GM12878 (cell line): ENCODE results near the gene GAREM1. TPM values are rescaled to one million over a fixed set of nuclear protein-coding genes. Genes with fewer than 3 reads are reported as not detected.

ENCODE experiments used
- ATAC-seq: fragments of 200-7000 bp; cut with Tn5 transposase; 3 replicates; pipeline ENCODE4 v1.9.1; 2020; ENCODE audit warnings: mild to moderate bottlenecking, moderate library complexity
- BruUV-seq: library from RNA; stranded (reverse); fragments of 400-500 nt; replicated peaks from 2 replicates; lab custom pipeline; 2021; lab: Mats Ljungman, UMichigan
- CTCF ChIA-PET: fragments of 300-600 bp; sonication (Branson Sonifier 250); formaldehyde crosslinking; extraction: SDS; loops from one replicate; lab custom pipeline; 2021; ENCODE audit warnings: inconsistent platforms; lab: Yijun Ruan, JAX
- POLR2A ChIA-PET: fragments of 350-600 bp; formaldehyde crosslinking; extraction: SDS; loops from one replicate; lab custom pipeline; 2021; ENCODE audit warnings: inconsistent platforms; lab: Charles Lee
- RAD21 ChIA-PET: fragments of 300-600 bp; sonication (Branson Sonifier 250); formaldehyde crosslinking; loops from one replicate; lab custom pipeline; 2023; ENCODE audit warnings: antibody characterized with exemption; ENCODE audit not compliant: unreplicated experiment; lab: Charles Lee
- SMC1A ChIA-PET: fragments of 300-600 bp; sonication (Branson Sonifier 250); formaldehyde crosslinking; loops from one replicate; lab custom pipeline; 2023; ENCODE audit not compliant: unreplicated experiment, uncharacterized antibody; lab: Charles Lee
- DNase-seq: peaks from one replicate; pipeline ENCODE4 v3.0.0-alpha.2; 2011; ENCODE audit warnings: low read depth, low spot score
- FAIRE-seq: peaks from 3 replicates; lab custom pipeline; 2011; peaks lifted over from hg19 to GRCh38; lab: Jason Lieb, UNC
- H2AFZ ChIP-seq: 2 replicates; pipeline ENCODE4 v1.6.0; 2011; ENCODE audit warnings: low read depth, low read length, control low read depth; ENCODE audit not compliant: control insufficient read depth
- H3K27ac ChIP-seq: 2 replicates; pipeline ENCODE4 v1.5.1; 2011; ENCODE audit warnings: control low read depth; ENCODE audit not compliant: control insufficient read depth, insufficient read depth
- H3K27me3 ChIP-seq, 2 experiments: replicated peaks in 1 of 2; 2 replicates each; pipeline versions ENCODE4 v1.6.0 to v1.6.1; 2011; ENCODE audit warnings: low read length in 1 of 2; ENCODE audit not compliant: control insufficient read depth in 2 of 2, insufficient read depth in 2 of 2
- H3K36me3 ChIP-seq, 2 experiments: 2 replicates each; pipeline ENCODE4 v1.5.1; 2011; ENCODE audit warnings: low read length in 1 of 2; ENCODE audit not compliant: control insufficient read depth in 2 of 2, insufficient read depth in 2 of 2
- H3K4me1 ChIP-seq: 2 replicates; pipeline ENCODE4 v1.6.1; 2011; ENCODE audit warnings: mild to moderate bottlenecking, low read length, moderate library complexity, mixed read lengths; ENCODE audit not compliant: control insufficient read depth, insufficient read depth
- H3K4me2 ChIP-seq: 2 replicates; pipeline ENCODE4 v1.6.0; 2011; ENCODE audit warnings: control low read depth; ENCODE audit not compliant: control insufficient read depth, insufficient read depth
- H3K4me3 ChIP-seq: fragments of 200-600 bp; sonication (generic); 2 replicates; pipeline ENCODE4 v1.5.1; 2016
- H3K79me2 ChIP-seq: 2 replicates; pipeline ENCODE4 v1.6.0; 2011; ENCODE audit warnings: low read length; ENCODE audit not compliant: control insufficient read depth, insufficient read depth
- H3K9ac ChIP-seq: 2 replicates; pipeline ENCODE4 v1.8.0; 2011; ENCODE audit warnings: low read length, control low read depth, mixed read lengths; ENCODE audit not compliant: control insufficient read depth, insufficient read depth
- H3K9me3 ChIP-seq: replicated peaks from 3 replicates; pipeline ENCODE4 v1.5.1; 2011; ENCODE audit warnings: mild to moderate bottlenecking, low read length; ENCODE audit not compliant: control insufficient read depth, insufficient read depth
- H4K20me1 ChIP-seq: 2 replicates; pipeline ENCODE4 v1.6.0; 2011; ENCODE audit not compliant: control insufficient read depth, insufficient read depth
- ATF7 ChIP-seq: fragments of 450-650 bp; IDR thresholded peaks from 2 replicates; pipeline ENCODE4 v1.6.1; 2016; ENCODE audit warnings: low read depth, mild to moderate bottlenecking
- CBFB ChIP-seq: IDR thresholded peaks from 2 replicates; pipeline ENCODE4 v1.6.1; 2016; ENCODE audit warnings: antibody characterized with exemption, low read depth
- FOS ChIP-seq: IDR thresholded peaks from 3 replicates; pipeline ENCODE4 v1.6.1; 2011; ENCODE audit warnings: borderline replicate concordance; ENCODE audit not compliant: insufficient read length; ENCODE audit errors: extremely low read depth
- IKZF1 ChIP-seq: fragments of 450-650 bp; conservative IDR thresholded peaks from 2 replicates; pipeline ENCODE4 v1.6.1; 2017; ENCODE audit warnings: antibody characterized with exemption, mild to moderate bottlenecking
- IRF5 ChIP-seq: fragments of 450-650 bp; IDR thresholded peaks from 2 replicates; pipeline ENCODE4 v1.6.1; 2017; ENCODE audit warnings: borderline replicate concordance
- LARP7 ChIP-seq: fragments of 450-650 bp; IDR thresholded peaks from 2 replicates; pipeline ENCODE4 v1.6.1; 2017; ENCODE audit warnings: mild to moderate bottlenecking
- MAX ChIP-seq: IDR thresholded peaks from 2 replicates; pipeline ENCODE4 v1.6.1; 2012; ENCODE audit warnings: low read depth, low read length, improper control_type of control experiment
- REST ChIP-seq: IDR thresholded peaks from 2 replicates; pipeline ENCODE4 v1.6.1; 2012; ENCODE audit warnings: mild to moderate bottlenecking, low read depth, low read length
- TCF7 ChIP-seq: IDR thresholded peaks from 2 replicates; pipeline ENCODE4 v1.6.1; 2014; ENCODE audit warnings: antibody characterized with exemption, borderline replicate concordance
- WGBS: methylation state at CpG from one replicate; pipeline ENCODE4 v1.1.6; 2016; ENCODE audit warnings: low lambda C conversion rate; ENCODE audit not compliant: insufficient replicate concordance, insufficient coverage; ENCODE audit errors: missing lambda C conversion rate; 5-methylcytosine and 5-hydroxymethylcytosine counted together
- in situ Hi-C: fragments of 300-500 bp; cut with MboI; formaldehyde crosslinking; loops from 9 replicates; pipeline ENCODE4 v1.14.3; 2018; ENCODE audit warnings: mixed read lengths
- intact Hi-C: fragments of 100-400 bp; cut with micrococcal nuclease; formaldehyde crosslinking; loops from one replicate; pipeline ENCODE4 v1.14.2; 2022; ENCODE audit not compliant: unreplicated experiment
- polyA plus RNA-seq, 11 experiments: library from polyadenylated mRNA; depleted of rRNA in 4 of 11; unstranded in 6 of 11; stranded (reverse) in 5 of 11; fragments of >200 nt; fragmentation: Nextera tagmentation in 4 of 11; fragmentation: Illumina TruSeq in 1 of 11; extraction: Ambion mirVana in 4 of 11; extraction: Trizol in 1 of 11; gene quantifications; 1 replicate in 1 of 11; 2 replicates in 10 of 11; pipeline versions ENCODE4 v1.2.1 to v1.2.3, GENCODE V29; 2011 to 2016; ENCODE audit warnings: inconsistent platforms in 2 of 11, missing spikeins in 2 of 11, low read depth in 1 of 11
- total RNA-seq, 4 experiments: library from RNA; depleted of rRNA in 3 of 4; stranded (reverse); fragments of >200 nt in 3 of 4; fragmentation: Illumina TruSeq in 1 of 4; extraction: Trizol in 1 of 4; gene quantifications; 2 replicates each; pipeline versions ENCODE4 v1.2.1 to v1.2.3, GENCODE V29; 2013 to 2021

GAREM1 gene
- total and polyA plus RNA-seq, 10 of the 15 experiments (the other 5 are each of a cell fraction or from before 2014, with no cell fraction given) = 0.05 to 0.29 (median 0.05) TPM; not detected in 7

GRCh38 chr18:32431753-32432152 is 38.9 kb downstream of the GAREM1 start:
- intact Hi-C loops (no loop called here), in situ Hi-C loops (no loop called here)
- H3K27me3 ChIP-seq = no peaks in the 10 kb centered on the region; a peak in 1 of 4 replicates
- ChIA-PET SMC1A (no interaction called here), CTCF (no interaction called here), POLR2A (no interaction called here), RAD21 (no interaction called here)
- DNase-seq (no peak), FAIRE-seq (no peak), ATAC-seq (no peak)
- H3K9ac ChIP-seq = no peak overlapping the region
- no peaks in the 10 kb centered on the region for H3K36me3 ChIP-seq
- WGBS = 68% methylated on average over 2 of the region's 2 CpGs
- H3K4me2 ChIP-seq = no peak overlapping the region
- H2AFZ ChIP-seq = no peak overlapping the region
- no peaks in the 10 kb centered on the region for H3K9me3 ChIP-seq
- H3K27ac ChIP-seq = no peak overlapping the region
- TF ChIP-seq IRF5 = no peak
- no peak for TF ChIP-seq IKZF1
- no peaks in the 10 kb centered on the region for H3K4me1 ChIP-seq
- H3K4me3 ChIP-seq = no peak overlapping the region
- no peaks in the 10 kb centered on the region for H4K20me1 ChIP-seq
- no TSS peak for BruUV-seq
- no peaks in the 10 kb centered on the region for H3K79me2 ChIP-seq

GRCh38 chr18:32429402-32429801 is 41.3 kb downstream of the GAREM1 start:
- BruUV-seq = no TSS peak
- ATAC-seq (no peak), DNase-seq (no peak), FAIRE-seq (no peak)
- ChIA-PET RAD21 (no interaction called here), CTCF (interaction anchor here (1.0 kb wide), 1 partner anchor 139 kb away, joined by 3 read pairs; no protein-coding TSS in a partner anchor), SMC1A (no interaction called here), POLR2A (no interaction called here)
- no peaks in the 10 kb centered on the region for H4K20me1 ChIP-seq
- 53% methylated on average over 3 of the region's 3 CpGs for WGBS
- no peaks in the 10 kb centered on the region for H3K36me3 ChIP-seq
- H3K79me2 ChIP-seq = no peaks in the 10 kb centered on the region
- no peak overlapping the region for H2AFZ ChIP-seq
- no peak overlapping the region for H3K9ac ChIP-seq
- no peaks in the 10 kb centered on the region for H3K4me1 ChIP-seq
- H3K27me3 ChIP-seq = no peaks in the 10 kb centered on the region; a peak in 1 of 4 replicates
- in situ Hi-C loops = no loop called here
- no peak overlapping the region for H3K27ac ChIP-seq
- no peaks in the 10 kb centered on the region for H3K9me3 ChIP-seq
- no peak overlapping the region for H3K4me2 ChIP-seq
- TF ChIP-seq CBFB (no peak), ATF7 (no peak), FOS (no peak), LARP7 (no peak), REST (no peak), MAX (no peak), TCF7 (no peak)
- intact Hi-C loops = no loop called here
- no peak overlapping the region for H3K4me3 ChIP-seq
